Fibroblast of lung (primary cell): ENCODE measurements around the gene PLXNA4. TPM values are rescaled to one million over a fixed set of nuclear protein-coding genes. Genes with fewer than 3 reads are reported as not detected.

Experiments
- DNase-seq, 2 donors: peaks; one replicate each; pipeline versions ENCODE4 v3.0.0 to v3.0.0-alpha.2; 2010; ENCODE audit warnings: low read depth in 2 of 2
- H2AFZ ChIP-seq: 2 replicates; pipeline ENCODE4 v1.5.1; 2012; ENCODE audit warnings: low read length, control low read depth, inconsistent platforms
- H3K27ac ChIP-seq: 2 replicates; pipeline ENCODE4 v1.5.1; 2011; ENCODE audit warnings: low read length, control low read depth; ENCODE audit not compliant: insufficient read depth
- H3K27me3 ChIP-seq: 2 replicates; pipeline ENCODE4 v1.5.1; 2011; ENCODE audit warnings: mild to moderate bottlenecking, low read length; ENCODE audit not compliant: control insufficient read depth, insufficient read depth
- H3K36me3 ChIP-seq: 2 replicates; pipeline ENCODE4 v1.5.1; 2011; ENCODE audit warnings: low read length; ENCODE audit not compliant: control insufficient read depth, insufficient read depth
- H3K4me1 ChIP-seq: 2 replicates; pipeline ENCODE4 v1.5.1; 2011; ENCODE audit warnings: low read length; ENCODE audit not compliant: control insufficient read depth, insufficient read depth; ENCODE audit errors: extremely low read depth
- H3K4me2 ChIP-seq: 2 replicates; pipeline ENCODE4 v1.5.1; 2011; ENCODE audit warnings: low read length, control low read depth; ENCODE audit not compliant: insufficient read depth; ENCODE audit errors: extremely low read depth
- H3K4me3 ChIP-seq, 4 experiments: fragments of 200-600 bp in 1 of 4; sonication (generic) in 1 of 4; replicated peaks in 1 of 4; 2 replicates each; pipeline ENCODE4 v1.5.1; 2011 to 2016; ENCODE audit warnings: low read length in 4 of 4, low read depth in 3 of 4, mild to moderate bottlenecking in 3 of 4, control low read depth in 2 of 4, inconsistent platforms in 1 of 4, mixed read lengths in 1 of 4; ENCODE audit not compliant: insufficient read depth in 1 of 4; ENCODE audit errors: control extremely low read depth in 1 of 4
- H3K79me2 ChIP-seq: 2 replicates; pipeline ENCODE4 v1.5.1; 2012; ENCODE audit warnings: mild to moderate bottlenecking, low read length, inconsistent platforms; ENCODE audit not compliant: control insufficient read depth, insufficient read depth
- H3K9ac ChIP-seq: 2 replicates; pipeline ENCODE4 v1.5.1; 2011; ENCODE audit warnings: mild to moderate bottlenecking, low read length, control low read depth; ENCODE audit not compliant: insufficient read depth
- H3K9me3 ChIP-seq: 2 replicates; pipeline ENCODE4 v1.5.1; 2012; ENCODE audit warnings: low read depth, low read length; ENCODE audit not compliant: control insufficient read depth, insufficient read depth
- H4K20me1 ChIP-seq: 2 replicates; pipeline ENCODE4 v1.5.1; 2011; ENCODE audit warnings: low read length; ENCODE audit not compliant: control insufficient read depth, insufficient read depth; ENCODE audit errors: extremely low read depth
- EZH2 ChIP-seq: IDR thresholded peaks from 2 replicates; pipeline ENCODE4 v1.5.1; 2012; ENCODE audit warnings: low read length, control low read depth, mild to moderate bottlenecking; ENCODE audit errors: missing control alignments
- polyA plus RNA-seq, 2 donors: library from polyadenylated mRNA; depleted of rRNA in 1 of 2; stranded (reverse) in 1 of 2; unstranded in 1 of 2; fragments of >200 nt; gene quantifications; 2 replicates each; pipeline ENCODE4 v1.2.1, GENCODE V29; 2011 to 2012; ENCODE audit warnings: missing spikeins in 1 of 2
- total RNA-seq: library from RNA; depleted of rRNA; stranded (reverse); fragments of >200 nt; gene quantifications from 2 replicates; pipeline ENCODE4 v1.2.1, GENCODE V29; 2014
- TF ChIP-seq, protein P1 (sequence below), 2 donors: IDR thresholded peaks in 1 of 2; conservative IDR thresholded peaks in 1 of 2; 1 replicate in 1 of 2; 2 replicates in 1 of 2; pipeline ENCODE4 v1.5.1; 2011 to 2012; ENCODE audit warnings: low read length in 2 of 2, control low read depth in 1 of 2, inconsistent platforms in 1 of 2, low read depth in 1 of 2, mild to moderate bottlenecking in 1 of 2

The PLXNA4 gene
- total and polyA plus RNA-seq, 2 donors (not counting 1 experiment from before 2014, with no cell fraction given): 1.2 to 1.5 TPM

DNA sequence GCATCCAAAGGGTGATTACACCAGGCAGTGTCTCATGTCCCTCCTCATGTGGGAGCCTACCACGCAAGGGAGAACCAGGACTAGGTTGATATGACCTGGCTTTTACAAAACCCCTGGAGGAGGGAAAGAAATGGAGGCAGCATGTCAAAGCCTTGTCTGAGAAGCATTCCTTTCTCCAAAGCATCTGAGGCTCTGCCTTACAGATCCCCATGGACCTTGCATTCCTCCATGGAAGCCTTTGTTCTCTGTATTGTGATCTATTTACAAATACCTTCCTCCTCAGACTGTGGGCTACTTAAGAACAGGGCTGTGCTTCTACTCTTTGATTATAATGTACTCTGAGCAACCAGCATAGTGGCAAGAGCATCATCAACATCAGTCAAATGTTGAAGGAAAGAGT is 197.0 kb downstream of the PLXNA4 start:
- Histone ChIP-seq H3K79me2 (no peaks in the 10 kb centered on the region), H3K4me2 (no peak overlapping the region), H3K27me3 (no peaks in the 10 kb centered on the region), H2AFZ (no peak overlapping the region), H3K27ac (no peak overlapping the region), H3K9me3 (no peaks in the 10 kb centered on the region), H4K20me1 (no peaks in the 10 kb centered on the region), H3K4me3 (no peak overlapping the region), H3K36me3 (no peaks in the 10 kb centered on the region), H3K4me1 (no peaks in the 10 kb centered on the region), H3K9ac (no peak overlapping the region)
- TF ChIP-seq, protein P1, sequence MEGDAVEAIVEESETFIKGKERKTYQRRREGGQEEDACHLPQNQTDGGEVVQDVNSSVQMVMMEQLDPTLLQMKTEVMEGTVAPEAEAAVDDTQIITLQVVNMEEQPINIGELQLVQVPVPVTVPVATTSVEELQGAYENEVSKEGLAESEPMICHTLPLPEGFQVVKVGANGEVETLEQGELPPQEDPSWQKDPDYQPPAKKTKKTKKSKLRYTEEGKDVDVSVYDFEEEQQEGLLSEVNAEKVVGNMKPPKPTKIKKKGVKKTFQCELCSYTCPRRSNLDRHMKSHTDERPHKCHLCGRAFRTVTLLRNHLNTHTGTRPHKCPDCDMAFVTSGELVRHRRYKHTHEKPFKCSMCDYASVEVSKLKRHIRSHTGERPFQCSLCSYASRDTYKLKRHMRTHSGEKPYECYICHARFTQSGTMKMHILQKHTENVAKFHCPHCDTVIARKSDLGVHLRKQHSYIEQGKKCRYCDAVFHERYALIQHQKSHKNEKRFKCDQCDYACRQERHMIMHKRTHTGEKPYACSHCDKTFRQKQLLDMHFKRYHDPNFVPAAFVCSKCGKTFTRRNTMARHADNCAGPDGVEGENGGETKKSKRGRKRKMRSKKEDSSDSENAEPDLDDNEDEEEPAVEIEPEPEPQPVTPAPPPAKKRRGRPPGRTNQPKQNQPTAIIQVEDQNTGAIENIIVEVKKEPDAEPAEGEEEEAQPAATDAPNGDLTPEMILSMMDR (conservative IDR thresholded peaks at IDR 0.05 in 1 of 2, IDR thresholded peaks at IDR 0.05 in 1 of 2; ENCODE audit: low read depth in 1 of 2, low read length in 2 of 2): no peak
- TF ChIP-seq EZH2: no peak
- no peak for DNase-seq

DNA sequence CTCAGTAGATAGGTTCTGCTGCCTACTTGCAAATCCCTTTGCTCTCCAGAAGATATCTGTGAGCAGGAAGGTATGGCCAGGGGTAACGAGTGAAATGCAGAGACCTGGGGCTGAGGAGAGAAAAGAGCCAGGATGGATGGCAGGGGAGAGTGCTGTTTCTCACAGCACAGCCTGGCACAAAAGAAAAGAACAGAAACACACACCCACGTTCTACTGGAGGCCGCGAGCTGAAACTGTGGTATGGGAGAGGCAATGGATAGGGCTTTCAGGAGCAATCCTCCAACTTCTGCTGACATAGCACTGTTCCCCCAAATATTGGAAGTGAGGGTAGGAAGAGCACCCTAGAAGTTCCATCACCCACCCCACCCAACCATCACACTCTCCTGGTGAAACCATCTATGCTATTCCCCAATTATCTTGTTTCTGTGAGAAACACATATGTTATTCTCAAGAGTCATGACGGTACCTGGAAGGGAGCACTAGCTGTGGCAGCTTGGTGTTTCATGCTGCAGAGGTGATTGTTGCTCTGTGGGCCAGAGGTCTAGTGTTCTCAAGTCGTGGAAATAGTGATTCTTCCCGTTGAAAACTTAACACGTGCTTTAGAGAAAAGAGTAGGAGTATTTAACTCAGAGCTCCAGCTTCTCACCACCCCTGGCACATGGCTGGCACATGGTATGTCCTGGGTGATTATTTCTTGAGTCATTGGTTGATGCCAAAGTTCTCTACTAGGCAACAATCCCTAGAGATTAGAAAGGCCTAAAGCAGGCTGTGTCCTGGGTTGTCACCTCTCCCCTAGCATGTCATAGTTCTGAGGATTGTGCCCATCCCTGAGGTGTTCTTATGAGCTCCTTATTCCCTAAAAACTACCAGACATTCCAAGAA is 198.3 kb downstream of the PLXNA4 start:
- Histone ChIP-seq H3K4me1 (no peaks in the 10 kb centered on the region), H3K4me2 (no peak overlapping the region), H4K20me1 (no peaks in the 10 kb centered on the region), H3K79me2 (no peaks in the 10 kb centered on the region), H2AFZ (no peak overlapping the region), H3K27me3 (no peaks in the 10 kb centered on the region), H3K27ac (no peak overlapping the region), H3K36me3 (no peaks in the 10 kb centered on the region), H3K9me3 (no peaks in the 10 kb centered on the region), H3K4me3 (no peak overlapping the region), H3K9ac (no peak overlapping the region)
- no peak for TF ChIP-seq EZH2
- TF ChIP-seq, protein P1 (conservative IDR thresholded peaks at IDR 0.05 in 1 of 2, IDR thresholded peaks at IDR 0.05 in 1 of 2; ENCODE audit: low read depth in 1 of 2, low read length in 2 of 2): no peak
- DNase-seq: no peak

DNA sequence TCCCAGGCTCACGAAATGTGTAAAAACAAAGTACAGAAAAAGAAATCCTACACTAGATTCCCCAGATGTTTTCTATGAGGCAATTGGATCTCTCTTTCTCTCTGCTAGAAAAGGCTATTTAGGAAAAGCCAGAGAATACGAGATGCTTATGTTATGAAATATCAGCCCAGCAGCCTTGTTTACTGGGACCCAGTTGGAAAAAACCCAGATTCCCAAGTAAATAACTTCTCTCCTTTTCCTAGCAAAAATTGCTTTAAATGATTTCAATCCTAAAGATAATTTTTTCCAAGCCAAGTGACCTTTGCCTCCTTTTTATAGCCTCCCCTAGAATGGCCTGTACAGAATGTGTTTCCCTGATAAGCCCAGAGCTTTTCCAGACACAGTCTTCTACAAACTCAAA is 199.3 kb downstream of the PLXNA4 start:
- H3K4me1 ChIP-seq: no peaks in the 10 kb centered on the region
- no peak overlapping the region for H3K4me3 ChIP-seq
- H3K79me2 ChIP-seq: no peaks in the 10 kb centered on the region
- H3K4me2 ChIP-seq: no peak overlapping the region
- no peaks in the 10 kb centered on the region for H4K20me1 ChIP-seq
- TF ChIP-seq, protein P1 (conservative IDR thresholded peaks at IDR 0.05 in 1 of 2, IDR thresholded peaks at IDR 0.05 in 1 of 2; ENCODE audit: low read depth in 1 of 2, low read length in 2 of 2): no peak
- TF ChIP-seq EZH2: no peak
- no peaks in the 10 kb centered on the region for H3K36me3 ChIP-seq
- no peak overlapping the region for H2AFZ ChIP-seq
- H3K27ac ChIP-seq: no peak overlapping the region
- H3K9me3 ChIP-seq: no peaks in the 10 kb centered on the region
- H3K9ac ChIP-seq: no peak overlapping the region
- no peaks in the 10 kb centered on the region for H3K27me3 ChIP-seq
- peak in 1 of 2 donors; percentile 16 for DNase-seq
